Measurements from ENCODE around the gene CLEC16A.

- TF ChIP-seq CTCF (IDR thresholded peaks at IDR 0.05; ENCODE audit: low read depth, low read length, poor library complexity, severe bottlenecking) (no peak), EZH2phosphoT487 (IDR thresholded peaks at IDR 0.05; ENCODE audit: borderline replicate concordance, low read length) (no peak)
Measured at GRCh38 chr16:11203111-11203623, 258.8 kb downstream of the CLEC16A start.
